ENCODE results near the gene SMOC2.

DNA sequence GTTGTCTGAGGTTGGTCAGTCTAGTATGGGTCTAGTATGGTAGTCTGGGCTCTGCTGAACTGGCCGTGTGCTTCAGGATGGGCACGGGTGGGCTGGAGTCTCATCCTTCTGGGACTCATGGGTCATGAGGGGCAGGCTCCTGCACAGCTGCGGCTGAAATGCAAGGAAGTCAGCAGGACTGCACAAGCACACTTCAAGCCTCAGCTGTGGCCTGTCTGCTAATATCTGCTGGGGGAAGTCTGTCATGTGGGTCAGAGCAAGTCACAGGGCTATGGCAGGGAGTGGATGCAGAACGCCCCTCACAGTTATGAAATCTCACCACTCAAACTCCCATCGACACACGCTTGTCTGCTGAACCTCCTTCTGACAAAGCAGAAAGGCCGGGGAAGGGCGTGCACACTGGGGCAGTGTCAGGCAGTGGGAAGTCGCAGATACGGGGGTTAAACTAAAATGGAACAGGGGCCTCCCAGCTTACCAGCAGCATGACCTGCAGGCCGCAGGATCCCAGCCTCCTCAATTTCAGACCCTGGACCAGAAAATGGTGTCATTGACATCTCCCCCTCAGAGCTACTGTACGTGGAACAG is 229.5 kb downstream of the SMOC2 start:
- TF ChIP-seq, protein P1, sequence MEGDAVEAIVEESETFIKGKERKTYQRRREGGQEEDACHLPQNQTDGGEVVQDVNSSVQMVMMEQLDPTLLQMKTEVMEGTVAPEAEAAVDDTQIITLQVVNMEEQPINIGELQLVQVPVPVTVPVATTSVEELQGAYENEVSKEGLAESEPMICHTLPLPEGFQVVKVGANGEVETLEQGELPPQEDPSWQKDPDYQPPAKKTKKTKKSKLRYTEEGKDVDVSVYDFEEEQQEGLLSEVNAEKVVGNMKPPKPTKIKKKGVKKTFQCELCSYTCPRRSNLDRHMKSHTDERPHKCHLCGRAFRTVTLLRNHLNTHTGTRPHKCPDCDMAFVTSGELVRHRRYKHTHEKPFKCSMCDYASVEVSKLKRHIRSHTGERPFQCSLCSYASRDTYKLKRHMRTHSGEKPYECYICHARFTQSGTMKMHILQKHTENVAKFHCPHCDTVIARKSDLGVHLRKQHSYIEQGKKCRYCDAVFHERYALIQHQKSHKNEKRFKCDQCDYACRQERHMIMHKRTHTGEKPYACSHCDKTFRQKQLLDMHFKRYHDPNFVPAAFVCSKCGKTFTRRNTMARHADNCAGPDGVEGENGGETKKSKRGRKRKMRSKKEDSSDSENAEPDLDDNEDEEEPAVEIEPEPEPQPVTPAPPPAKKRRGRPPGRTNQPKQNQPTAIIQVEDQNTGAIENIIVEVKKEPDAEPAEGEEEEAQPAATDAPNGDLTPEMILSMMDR (CRISPR knock-in tag; IDR thresholded peaks at IDR 0.05): no peak
- TF ChIP-seq FOXA3 (CRISPR knock-in tag; IDR thresholded peaks at IDR 0.05) (no peak), FOXO1 (CRISPR knock-in tag; IDR thresholded peaks at IDR 0.05) (no peak), MEIS2 (CRISPR knock-in tag; IDR thresholded peaks at IDR 0.05) (no peak), HNRNPL (IDR thresholded peaks at IDR 0.05; ENCODE audit: low read depth, low read length) (no peak), ZNF703 (CRISPR knock-in tag; IDR thresholded peaks at IDR 0.05; ENCODE audit: borderline replicate concordance) (no peak), EZH2 (conservative IDR thresholded peaks at IDR 0.05; ENCODE audit: low read depth, low read length) (no peak), ZZZ3 (CRISPR knock-in tag; IDR thresholded peaks at IDR 0.05; ENCODE audit: borderline replicate concordance) (no peak), SOX5 (CRISPR knock-in tag; IDR thresholded peaks at IDR 0.05; ENCODE audit: borderline replicate concordance) (no peak), ZNF451 (CRISPR knock-in tag; IDR thresholded peaks at IDR 0.05) (no peak), ZNF230 (CRISPR knock-in tag; IDR thresholded peaks at IDR 0.05) (no peak), PHF5A (CRISPR knock-in tag; IDR thresholded peaks at IDR 0.05; ENCODE audit: low read depth, unreplicated experiment) (no peak)
- TF ChIP-seq, protein P2, sequence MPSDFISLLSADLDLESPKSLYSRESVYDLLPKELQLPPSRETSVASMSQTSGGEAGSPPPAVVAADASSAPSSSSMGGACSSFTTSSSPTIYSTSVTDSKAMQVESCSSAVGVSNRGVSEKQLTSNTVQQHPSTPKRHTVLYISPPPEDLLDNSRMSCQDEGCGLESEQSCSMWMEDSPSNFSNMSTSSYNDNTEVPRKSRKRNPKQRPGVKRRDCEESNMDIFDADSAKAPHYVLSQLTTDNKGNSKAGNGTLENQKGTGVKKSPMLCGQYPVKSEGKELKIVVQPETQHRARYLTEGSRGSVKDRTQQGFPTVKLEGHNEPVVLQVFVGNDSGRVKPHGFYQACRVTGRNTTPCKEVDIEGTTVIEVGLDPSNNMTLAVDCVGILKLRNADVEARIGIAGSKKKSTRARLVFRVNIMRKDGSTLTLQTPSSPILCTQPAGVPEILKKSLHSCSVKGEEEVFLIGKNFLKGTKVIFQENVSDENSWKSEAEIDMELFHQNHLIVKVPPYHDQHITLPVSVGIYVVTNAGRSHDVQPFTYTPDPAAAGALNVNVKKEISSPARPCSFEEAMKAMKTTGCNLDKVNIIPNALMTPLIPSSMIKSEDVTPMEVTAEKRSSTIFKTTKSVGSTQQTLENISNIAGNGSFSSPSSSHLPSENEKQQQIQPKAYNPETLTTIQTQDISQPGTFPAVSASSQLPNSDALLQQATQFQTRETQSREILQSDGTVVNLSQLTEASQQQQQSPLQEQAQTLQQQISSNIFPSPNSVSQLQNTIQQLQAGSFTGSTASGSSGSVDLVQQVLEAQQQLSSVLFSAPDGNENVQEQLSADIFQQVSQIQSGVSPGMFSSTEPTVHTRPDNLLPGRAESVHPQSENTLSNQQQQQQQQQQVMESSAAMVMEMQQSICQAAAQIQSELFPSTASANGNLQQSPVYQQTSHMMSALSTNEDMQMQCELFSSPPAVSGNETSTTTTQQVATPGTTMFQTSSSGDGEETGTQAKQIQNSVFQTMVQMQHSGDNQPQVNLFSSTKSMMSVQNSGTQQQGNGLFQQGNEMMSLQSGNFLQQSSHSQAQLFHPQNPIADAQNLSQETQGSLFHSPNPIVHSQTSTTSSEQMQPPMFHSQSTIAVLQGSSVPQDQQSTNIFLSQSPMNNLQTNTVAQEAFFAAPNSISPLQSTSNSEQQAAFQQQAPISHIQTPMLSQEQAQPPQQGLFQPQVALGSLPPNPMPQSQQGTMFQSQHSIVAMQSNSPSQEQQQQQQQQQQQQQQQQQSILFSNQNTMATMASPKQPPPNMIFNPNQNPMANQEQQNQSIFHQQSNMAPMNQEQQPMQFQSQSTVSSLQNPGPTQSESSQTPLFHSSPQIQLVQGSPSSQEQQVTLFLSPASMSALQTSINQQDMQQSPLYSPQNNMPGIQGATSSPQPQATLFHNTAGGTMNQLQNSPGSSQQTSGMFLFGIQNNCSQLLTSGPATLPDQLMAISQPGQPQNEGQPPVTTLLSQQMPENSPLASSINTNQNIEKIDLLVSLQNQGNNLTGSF (CRISPR knock-in tag; IDR thresholded peaks at IDR 0.05): no peak

All from HepG2 (cell line).